Right ventricle myocardium inferior (tissue), 1 donor: Measurements from ENCODE around the gene COMMD8. TPM values are rescaled to one million over a fixed set of nuclear protein-coding genes. Genes with fewer than 3 reads are reported as not detected.

Experiments used
- ATAC-seq: fragments of 200-7000 bp; cut with Tn5 transposase; one replicate; pipeline ENCODE4 v1.9.1; 2020; ENCODE audit warnings: mild to moderate bottlenecking, moderate library complexity
- DNase-seq: peaks from one replicate; pipeline ENCODE4 v3.0.0; 2021; ENCODE audit errors: missing footprints
- intact Hi-C: fragments of 100-400 bp; cut with DNase I; formaldehyde crosslinking; loops from one replicate; pipeline ENCODE4 v1.11.0; 2022
- total RNA-seq: library from RNA; stranded (reverse); fragmentation: NEBNext Ultra II Directional; extraction: Animal tissue kit (Norgen Biotek cat#: 25700); gene quantifications from one replicate; pipeline ENCODE4 v1.2.1, GENCODE V29; 2021
- donor health status: DM: no; HTN: yes; CAD: no; lungs with severe emphysema.

COMMD8 gene
- total RNA-seq, 1 donor from 2014 or later: 17.2 TPM

DNA sequence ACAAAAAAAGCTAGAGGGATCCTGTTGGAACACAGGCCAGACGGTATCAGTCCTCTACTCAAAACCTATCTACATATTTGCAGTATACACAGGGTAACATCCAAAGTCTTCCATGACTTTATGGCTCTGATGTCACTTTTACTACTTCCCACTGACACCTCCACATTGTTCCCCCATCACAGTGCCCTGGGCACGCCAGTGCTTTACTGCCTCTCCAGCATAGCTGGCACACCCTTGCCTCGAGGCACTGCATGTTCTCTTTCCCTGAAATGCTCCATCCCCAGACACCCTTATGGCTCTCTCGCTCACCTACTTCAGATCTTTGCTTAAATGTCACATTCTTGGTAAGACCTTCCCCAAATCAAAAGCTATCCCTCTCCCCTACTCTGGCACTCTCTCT, 15.3 kb upstream of the COMMD8 start:
- ATAC-seq (no peak), DNase-seq (no peak)
- intact Hi-C loops: no loop called here

DNA sequence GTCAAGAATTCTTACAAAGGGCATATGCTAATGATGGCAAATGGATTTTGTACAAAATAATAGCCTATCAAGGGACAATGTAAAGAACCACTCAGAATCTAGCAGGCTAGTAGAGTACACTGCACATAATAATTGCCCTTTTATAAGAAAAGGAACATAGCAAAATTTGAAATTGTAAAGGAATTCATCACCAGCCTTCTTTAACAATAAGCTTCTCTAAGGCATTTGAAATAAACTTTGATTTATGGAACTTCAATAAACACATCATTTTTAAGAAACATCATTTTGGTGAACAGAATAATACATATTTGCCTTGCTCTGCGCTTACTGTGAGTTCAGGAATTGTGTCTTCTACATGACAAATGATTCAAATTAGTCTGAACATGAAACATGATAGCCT, 11.9 kb upstream of the COMMD8 start:
- no peak for ATAC-seq
- intact Hi-C loops: no loop called here
- DNase-seq: no peak

DNA sequence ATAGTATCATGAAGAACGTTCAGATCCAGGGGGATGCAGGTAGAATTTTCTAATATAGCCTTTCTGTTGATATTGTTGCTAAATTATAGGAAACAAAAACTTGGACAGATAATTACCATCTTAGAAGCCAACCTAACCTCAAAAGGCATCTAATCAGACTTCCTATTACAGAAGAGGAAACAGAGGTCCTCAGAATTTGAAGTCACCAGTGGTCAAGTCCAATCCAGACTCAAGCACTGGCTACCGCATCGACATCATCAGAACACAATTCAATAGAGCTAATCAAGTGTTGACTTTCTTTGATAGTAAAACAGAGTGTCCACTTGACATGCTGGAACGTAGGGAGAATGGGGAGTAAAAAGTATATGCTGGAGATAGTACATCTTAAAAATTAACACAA, 11.3 kb upstream of the COMMD8 start:
- DNase-seq (no peak), ATAC-seq (no peak)
- intact Hi-C loops: no loop called here

DNA sequence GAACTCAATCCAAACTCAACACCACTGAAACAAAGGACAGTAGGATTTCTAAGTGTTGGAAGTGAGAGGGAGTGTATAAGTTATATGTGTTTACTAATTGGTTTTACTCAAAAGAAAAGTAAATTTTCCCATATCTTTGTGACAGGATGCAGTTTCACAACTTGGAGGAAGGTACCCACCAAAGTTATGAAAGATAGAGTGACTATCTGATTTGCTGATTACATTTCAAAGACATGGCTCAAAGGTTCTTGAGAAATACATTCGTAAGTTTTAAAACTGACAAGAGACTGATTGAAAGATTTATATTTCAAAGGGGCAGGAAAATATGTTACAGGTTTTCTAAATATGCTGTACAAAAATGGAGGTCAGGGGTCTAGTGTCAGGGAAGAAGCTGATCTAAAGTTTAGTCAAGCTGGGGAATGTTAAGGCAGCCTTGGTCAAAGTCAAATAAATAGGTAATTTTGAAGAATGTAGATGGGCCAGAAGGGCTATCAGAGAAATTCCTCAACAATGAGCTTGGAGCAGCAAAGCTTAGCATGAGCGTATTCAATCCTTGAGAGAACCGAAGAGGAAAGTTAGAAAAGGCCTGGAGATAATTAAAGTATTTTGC, 9.7 kb upstream of the COMMD8 start:
- no peak for DNase-seq
- intact Hi-C loops: no loop called here
- ATAC-seq: no peak

DNA sequence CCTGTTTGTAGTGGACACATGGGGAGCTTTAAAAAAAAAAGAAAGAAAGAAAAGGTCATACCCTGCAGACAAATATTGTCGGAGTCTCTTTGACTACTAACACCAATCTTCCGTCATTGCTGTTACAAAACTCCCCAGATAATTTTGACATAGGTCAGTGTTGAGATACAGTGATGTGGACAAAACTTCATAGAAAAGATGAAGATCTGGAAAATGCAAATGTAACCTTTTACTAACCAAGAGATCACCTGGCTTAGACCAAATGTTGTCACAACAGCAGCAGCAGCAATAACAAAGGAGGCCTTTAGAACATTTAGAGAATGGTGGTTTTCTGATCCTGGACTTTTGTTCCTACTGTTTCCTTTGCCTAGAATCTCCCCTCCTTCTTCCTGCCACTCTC, 8.1 kb upstream of the COMMD8 start:
- ATAC-seq (no peak), DNase-seq (no peak)
- intact Hi-C loops: no loop called here

DNA sequence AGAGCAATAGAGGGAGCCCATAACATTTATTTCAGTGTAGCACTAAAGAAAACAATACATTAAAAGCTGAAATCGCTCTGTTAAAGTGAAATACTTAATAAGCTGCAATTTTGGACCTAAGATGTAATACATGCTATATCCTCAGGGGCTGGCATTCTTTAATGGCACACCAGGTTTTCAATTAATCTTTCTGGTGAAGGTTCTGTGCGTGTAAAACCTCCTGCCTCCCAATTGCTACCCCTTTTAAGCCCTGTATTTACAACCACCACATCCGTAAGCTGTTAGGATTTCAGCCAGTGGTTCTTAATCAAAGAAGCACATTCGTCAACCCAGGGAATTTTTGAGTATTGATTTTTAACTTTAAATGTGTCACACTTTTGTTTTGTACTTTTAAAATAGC, 7.6 kb upstream of the COMMD8 start:
- no peak for DNase-seq
- ATAC-seq: no peak
- intact Hi-C loops: no loop called here

DNA sequence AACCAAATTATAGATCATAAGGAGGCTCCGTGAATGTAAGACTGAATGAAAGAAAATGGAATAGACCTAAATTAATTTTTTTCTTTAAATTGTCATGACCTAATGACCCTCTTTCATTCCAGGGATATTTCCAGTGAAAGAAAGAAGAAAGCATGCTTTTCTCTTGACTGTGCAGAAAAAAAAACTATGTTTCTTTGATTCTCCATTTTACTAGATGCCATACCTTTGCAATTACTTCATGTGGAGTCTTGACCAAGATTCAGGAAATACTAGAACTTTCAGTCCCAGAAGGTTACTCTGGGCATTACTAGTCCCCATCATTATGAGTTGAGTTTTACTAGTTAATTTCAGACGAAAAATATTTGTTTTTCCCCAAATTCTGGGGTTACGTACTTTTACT, 6.4 kb upstream of the COMMD8 start:
- DNase-seq (no peak), ATAC-seq (no peak)
- intact Hi-C loops: loop anchor here (10.0 kb wide), 1 partner anchor 445 kb away; the partner anchor contains the start of gene NFXL1

DNA sequence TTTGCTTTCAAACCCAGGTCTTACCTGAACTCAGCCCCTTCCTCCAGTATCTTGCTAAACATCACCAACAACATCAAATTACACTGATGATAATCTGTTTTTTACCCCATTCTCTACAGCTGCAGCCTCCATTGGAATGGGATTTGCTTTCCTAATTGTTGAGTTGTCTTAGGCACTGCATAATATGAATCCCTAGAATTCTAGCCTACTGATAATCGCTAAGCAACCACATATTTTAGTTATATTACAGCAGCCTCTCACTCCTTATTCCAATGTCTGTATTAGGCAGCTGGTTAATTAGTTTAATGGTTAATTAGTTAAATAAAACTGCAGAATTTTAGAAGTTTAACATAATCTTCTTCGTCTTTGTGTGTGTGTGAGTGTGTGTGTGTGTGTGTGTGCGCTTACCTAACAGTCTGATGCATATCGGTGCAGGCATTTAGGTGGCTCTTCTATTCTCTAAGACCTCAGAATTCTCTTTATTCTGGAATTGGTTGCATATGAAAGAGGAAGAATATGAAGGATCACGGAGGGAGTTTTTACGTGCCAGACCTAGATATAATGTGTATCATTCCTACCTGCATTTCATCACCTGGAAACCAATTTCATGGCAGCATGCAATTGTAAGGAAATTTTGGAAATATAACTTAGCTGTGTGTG, 5.3 kb upstream of the COMMD8 start:
- no peak for DNase-seq
- ATAC-seq: no peak
- intact Hi-C loops: loop anchor here (10.0 kb wide), 1 partner anchor 446 kb away; the partner anchor contains the start of gene NFXL1

DNA sequence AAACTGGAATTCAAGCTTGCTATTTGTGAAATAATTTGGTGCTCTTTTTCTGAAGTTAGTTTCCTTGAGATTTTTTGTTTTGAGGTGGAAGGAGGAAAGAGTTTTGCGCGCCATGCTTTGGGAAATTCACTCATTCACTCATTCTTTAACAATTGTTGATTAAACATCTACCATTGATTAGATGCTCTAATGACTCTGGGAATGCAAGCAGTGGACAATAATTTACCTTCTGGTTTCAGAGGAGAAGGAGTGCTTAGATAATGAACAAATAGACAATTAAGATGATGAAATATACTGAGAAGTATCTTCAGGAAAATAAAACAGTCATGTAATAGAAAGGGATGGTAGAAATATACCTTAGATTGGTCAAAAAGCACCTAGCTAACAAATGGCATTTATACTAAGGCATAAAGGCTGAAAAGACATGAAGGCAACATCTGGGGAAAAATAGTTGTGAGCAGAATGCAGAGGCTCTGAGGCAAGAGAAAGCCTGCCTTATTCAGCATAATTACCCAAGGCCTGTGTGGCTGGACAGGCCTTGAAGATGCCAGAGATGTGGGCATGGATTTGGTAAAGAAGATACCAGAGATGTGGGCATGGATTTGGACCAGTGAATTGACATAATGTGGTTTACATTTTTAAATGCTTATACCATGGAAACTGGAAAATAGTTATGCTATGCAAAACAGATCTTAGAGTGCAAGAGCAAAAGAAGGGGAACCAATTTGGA, 2.7 kb upstream of the COMMD8 start:
- intact Hi-C loops: loop anchor here (10.0 kb wide), 1 partner anchor 449 kb away; the partner anchor contains the start of gene NFXL1
- no peak for ATAC-seq
- no peak for DNase-seq

DNA sequence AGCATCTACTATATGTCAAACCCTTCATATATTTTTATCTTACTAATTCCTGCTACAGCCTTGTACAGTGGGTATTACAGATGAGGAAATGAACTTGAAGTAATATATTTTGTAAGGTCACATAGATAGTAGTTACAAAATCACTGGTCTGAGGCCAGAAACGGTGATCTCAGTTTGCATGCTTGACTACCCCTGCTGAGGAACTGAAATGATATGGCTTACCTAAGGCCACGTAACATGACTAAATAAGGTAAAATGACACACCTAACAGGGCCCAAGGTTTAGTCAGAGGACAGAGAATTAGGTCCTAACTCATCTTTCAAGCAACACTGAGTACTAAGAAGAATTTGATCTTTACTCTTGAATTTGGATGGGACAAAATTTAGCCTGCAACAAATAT, 1.5 kb upstream of the COMMD8 start:
- DNase-seq (no peak), ATAC-seq (no peak)
- intact Hi-C loops: loop anchor here (10.0 kb wide), 1 partner anchor 450 kb away; the partner anchor contains the start of gene NFXL1

DNA sequence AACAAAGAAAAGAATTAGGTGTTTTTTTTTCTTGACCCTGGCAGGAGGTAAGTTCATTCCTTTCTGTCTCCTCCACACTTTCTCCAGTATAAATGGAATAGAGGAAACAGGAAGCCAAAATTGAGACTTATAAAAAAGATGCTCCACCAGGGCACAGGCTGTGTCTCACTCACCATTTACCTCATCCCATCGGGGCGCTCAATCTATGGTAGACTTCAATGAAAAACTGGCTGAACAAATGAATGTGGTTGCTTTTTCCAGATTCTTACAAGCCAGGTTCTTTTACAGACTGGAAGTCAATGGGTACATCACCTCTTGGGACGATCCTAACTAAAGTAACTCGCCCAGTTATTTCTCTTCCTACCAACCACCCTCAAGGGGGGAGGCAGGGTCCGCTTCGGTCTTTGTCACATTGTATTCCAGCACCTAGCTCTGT, 685 bp downstream of the COMMD8 start:
- DNase-seq: no peak
- ATAC-seq: peak; percentile 17
- intact Hi-C loops: loop anchor here (2.0 to 10.0 kb wide), 2 partner anchors 22 to 452 kb away; partner anchors contain the start of genes ATP10D and NFXL1

DNA sequence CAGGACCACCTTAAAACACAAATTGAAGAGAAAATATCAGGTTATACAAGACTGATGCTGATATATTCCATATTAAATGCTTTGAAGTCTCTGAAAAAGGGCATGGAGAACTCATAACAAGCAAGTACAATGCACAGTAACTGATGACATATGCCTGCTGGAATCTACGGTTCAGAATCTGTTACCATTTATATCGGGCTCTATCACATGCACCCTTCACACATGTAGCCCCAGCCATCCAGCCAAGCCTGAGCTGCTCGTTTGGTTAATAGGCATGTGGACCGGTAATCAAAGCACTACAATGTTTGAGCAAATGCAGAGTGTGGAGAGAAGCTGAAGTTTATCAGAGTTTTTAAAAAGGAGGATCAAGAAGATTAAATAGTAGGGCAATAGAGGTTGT, 11.8 kb downstream of the COMMD8 start:
- ATAC-seq: peak; percentile 48
- intact Hi-C loops: no loop called here
- DNase-seq: no peak

DNA sequence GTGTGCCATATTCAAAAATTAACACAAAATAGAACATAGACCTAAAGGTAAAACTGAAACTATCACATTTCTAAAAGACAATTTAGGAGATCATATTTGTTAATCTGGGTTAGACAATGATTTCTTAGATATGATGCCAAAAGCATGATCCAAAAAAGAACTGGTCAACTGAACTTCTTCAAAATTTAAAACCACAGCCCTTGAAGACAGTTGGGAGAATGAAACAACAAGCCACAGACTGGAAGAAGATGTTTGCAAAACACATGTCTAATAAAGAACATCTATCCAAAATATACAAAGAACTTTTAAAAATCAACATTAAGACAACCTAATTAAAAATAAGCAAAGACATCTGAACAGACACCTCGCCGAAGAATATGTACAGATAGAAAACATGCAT, 19.5 kb downstream of the COMMD8 start:
- DNase-seq (no peak), ATAC-seq (no peak)
- intact Hi-C loops: no loop called here

DNA sequence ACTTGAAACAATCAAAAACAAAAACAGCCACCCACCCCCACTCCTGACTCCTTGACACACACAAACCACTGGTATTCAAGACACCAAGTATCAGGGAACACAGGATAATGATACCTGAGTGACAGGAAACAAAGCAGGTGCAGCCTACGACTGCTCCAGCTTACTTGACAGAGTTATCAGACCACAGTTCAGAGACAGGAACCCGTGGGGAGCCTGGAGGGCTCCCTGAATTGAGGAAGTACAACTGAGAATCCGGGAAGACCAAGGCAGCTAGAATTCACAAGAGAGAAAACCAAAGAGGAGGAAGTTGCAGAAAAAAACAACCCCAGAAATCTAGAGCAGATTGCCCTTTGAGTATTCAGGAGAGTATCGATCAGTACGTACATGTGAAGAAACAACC, 20.5 kb downstream of the COMMD8 start:
- intact Hi-C loops: no loop called here
- ATAC-seq (no peak), DNase-seq (peak; percentile 63)

DNA sequence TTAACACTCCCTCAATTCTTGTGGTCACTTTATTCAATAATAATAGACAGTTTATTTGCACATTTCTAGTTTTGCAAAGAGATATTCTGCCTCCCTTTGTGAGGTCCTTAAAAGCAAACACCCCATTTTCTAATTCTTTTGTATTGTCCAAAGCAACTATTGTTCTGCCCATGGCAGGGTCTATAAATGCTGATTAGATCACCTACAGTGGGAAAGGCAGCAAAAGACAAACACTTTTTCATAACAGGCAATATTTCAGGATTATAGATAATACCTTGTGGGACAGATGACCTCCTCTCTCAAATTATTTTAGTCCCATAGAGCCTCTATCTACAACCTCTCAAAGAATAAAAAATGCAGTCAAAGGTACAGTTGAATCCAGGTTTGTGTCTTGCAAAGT, 28.6 kb downstream of the COMMD8 start:
- DNase-seq: no peak
- intact Hi-C loops: no loop called here
- ATAC-seq: no peak

DNA sequence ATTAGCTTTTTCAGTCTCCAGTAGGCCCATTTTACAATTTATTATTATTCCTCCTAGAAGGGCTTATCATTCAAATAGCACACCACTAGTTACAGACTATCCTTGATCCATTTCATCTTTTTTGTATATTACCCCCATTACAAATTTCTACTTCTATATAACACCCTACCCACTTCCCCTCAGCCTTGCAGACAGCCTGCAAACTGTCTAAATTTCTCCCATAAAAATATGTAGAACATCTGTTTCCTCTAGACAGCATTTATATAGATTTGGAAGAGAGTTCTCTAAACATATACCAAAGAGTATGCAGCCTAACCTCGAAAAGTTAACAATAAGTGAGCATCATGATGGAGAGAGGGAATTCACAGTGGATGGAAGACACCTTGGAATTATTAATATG, 30.8 kb downstream of the COMMD8 start:
- intact Hi-C loops: no loop called here
- DNase-seq (no peak), ATAC-seq (no peak)

DNA sequence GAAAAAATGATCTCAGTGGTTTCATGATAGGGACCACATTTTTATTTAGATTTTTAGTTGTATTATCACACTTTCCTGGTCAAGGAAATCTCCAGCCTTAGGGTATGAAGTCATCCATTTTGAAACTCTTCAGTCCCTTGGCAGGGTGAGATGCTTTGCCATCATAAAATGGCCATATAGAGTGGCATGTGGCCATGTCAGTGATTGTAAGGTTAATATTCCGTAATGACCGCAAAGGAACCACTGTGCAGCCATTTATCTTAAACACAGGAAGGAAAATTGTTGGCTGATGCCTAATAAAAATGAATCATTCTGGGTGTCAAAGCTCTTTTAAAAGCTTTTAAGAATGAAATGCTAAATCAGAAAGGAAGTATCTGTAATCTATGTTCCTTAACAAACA, 35.6 kb downstream of the COMMD8 start:
- intact Hi-C loops: no loop called here

DNA sequence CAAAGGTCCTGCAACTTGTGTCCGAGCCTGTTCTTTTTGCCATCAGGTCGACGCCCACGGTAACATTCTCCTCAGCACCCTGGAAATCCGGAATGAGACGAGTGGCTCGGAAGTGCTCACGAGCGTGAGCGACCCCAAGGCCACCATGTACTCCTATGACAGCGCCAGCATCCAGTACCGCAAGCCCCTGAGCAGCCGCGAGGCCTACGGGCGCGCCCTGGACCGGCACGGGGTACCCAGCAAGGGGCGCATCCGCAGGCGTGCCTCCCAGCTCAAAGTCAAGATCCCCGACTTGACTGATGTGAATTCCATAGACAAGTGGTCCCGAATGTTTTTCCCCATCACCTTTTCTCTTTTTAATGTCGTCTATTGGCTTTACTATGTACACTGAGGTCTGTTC, 37.9 kb downstream of the COMMD8 start:
- intact Hi-C loops: no loop called here

More for the DNA sequence above, 35.6 kb downstream of the COMMD8 start:
- no peak for DNase-seq
- no peak for ATAC-seq

DNA sequence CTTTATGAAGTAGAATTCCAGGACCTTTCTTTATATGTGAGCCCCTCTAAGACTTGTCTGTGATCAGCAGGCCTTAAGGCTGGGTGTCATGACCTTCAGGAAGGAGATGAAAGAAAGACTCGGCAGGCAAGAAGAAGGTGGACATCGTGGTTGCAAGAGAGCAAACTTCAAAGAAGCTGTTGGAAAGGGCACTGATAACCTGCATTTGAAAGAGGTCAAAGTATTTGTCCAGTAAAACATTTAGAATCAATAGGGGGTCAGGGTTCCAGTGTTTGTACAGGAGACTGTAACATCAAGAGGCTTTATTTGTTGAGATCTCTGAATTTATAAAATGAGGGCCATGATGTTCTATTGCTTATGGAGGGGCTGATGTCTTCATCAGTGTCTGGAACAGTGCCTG, 44.2 kb downstream of the COMMD8 start:
- intact Hi-C loops: no loop called here

More for the DNA sequence above, 37.9 kb downstream of the COMMD8 start:
- DNase-seq: no peak
- ATAC-seq: no peak

DNA sequence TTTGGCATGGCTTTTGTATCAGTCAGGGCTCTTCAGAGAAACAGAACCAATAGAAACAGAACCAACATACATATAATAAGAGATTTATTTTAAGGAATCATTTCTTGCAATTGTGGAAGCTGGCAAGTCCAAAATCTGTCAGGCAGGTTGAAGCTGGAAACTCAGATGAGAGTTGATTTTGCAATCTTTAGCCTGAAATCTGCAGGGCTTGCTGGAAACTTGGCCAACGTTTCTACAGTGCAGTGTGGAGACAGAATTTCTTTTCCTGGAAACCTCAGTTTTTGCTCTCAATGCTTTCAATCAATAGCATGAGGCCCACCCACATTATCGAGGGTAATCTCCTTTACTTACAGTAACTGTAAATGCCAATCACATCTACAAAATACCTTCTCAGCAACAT, 45.4 kb downstream of the COMMD8 start:
- intact Hi-C loops: no loop called here
- DNase-seq (no peak), ATAC-seq (no peak)

More for the DNA sequence above, 44.2 kb downstream of the COMMD8 start:
- no peak for ATAC-seq
- DNase-seq: no peak
